ACC112 (cell line): Measurements from ENCODE around the gene SIRT7.

Source experiments
- H2AFZ ChIP-seq: fragments of 200-600 bp; sonication (generic); one replicate; pipeline ENCODE4 v1.6.0; 2017; ENCODE audit warnings: antibody characterized with exemption, low read length; ENCODE audit not compliant: unreplicated experiment
- H3K27ac ChIP-seq: fragments of 200-600 bp; sonication (generic); 2 replicates; pipeline ENCODE4 v1.5.1; 2014; ENCODE audit warnings: low read depth, mild to moderate bottlenecking, antibody characterized with exemption, low read length, moderate library complexity
- H3K27me3 ChIP-seq: fragments of 200-600 bp; sonication (generic); 2 replicates; pipeline ENCODE4 v1.6.1; 2014; ENCODE audit warnings: mild to moderate bottlenecking, antibody characterized with exemption, low read length, moderate library complexity, mixed read lengths; ENCODE audit not compliant: insufficient read depth
- H3K36me3 ChIP-seq: fragments of 200-600 bp; sonication (generic); 2 replicates; pipeline ENCODE4 v1.6.1; 2016; ENCODE audit warnings: mild to moderate bottlenecking, antibody characterized with exemption, low read length, moderate library complexity, mixed read lengths; ENCODE audit not compliant: insufficient read depth
- H3K4me1 ChIP-seq: fragments of 200-600 bp; sonication (generic); one replicate; pipeline ENCODE4 v1.6.1; 2016; ENCODE audit warnings: low read length, mixed read lengths; ENCODE audit not compliant: insufficient read depth, unreplicated experiment, control insufficient read depth
- H3K4me3 ChIP-seq: fragments of 200-600 bp; sonication (generic); 2 replicates; pipeline ENCODE4 v1.5.1; 2014; ENCODE audit warnings: mild to moderate bottlenecking, low read depth, low read length
- H3K79me2 ChIP-seq: fragments of 200-600 bp; sonication (generic); one replicate; pipeline ENCODE4 v1.6.0; 2016; ENCODE audit warnings: low read length; ENCODE audit not compliant: control insufficient read depth, unreplicated experiment, insufficient read depth

Gene SIRT7

GRCh38 chr17:81914103-81914850 is 3.7 kb downstream of the SIRT7 start:
- H3K36me3 ChIP-seq = peaks cover 11% of the 10 kb centered on the region; the same call in 1 of the 2 replicates

GRCh38 chr17:81913394-81914102 is 4.4 kb downstream of the SIRT7 start:
- Histone ChIP-seq H3K4me1 (peaks cover 7% of the 10 kb centered on the region), H3K79me2 (peaks cover 11% of the 10 kb centered on the region)

More at GRCh38 chr17:81914103-81914850, 3.7 kb downstream of the SIRT7 start:
- Histone ChIP-seq H3K79me2 (peaks cover 11% of the 10 kb centered on the region), H3K27ac (no peak overlapping the region), H3K4me3 (no peak overlapping the region), H3K4me1 (peaks cover 7% of the 10 kb centered on the region), H2AFZ (no peak overlapping the region), H3K27me3 (no peaks in the 10 kb centered on the region)

GRCh38 chr17:81912441-81913309 is 5.3 kb downstream of the SIRT7 start:
- Histone ChIP-seq H3K79me2 (peaks cover 11% of the 10 kb centered on the region), H3K27me3 (no peaks in the 10 kb centered on the region), H3K27ac (no peak overlapping the region), H3K36me3 (peaks cover 11% of the 10 kb centered on the region; the same call in 1 of the 2 replicates), H3K4me1 (peaks cover 7% of the 10 kb centered on the region), H3K4me3 (no peak overlapping the region), H2AFZ (no peak overlapping the region)

More at GRCh38 chr17:81913394-81914102, 4.4 kb downstream of the SIRT7 start:
- Histone ChIP-seq H3K4me3 (no peak overlapping the region), H3K27me3 (no peaks in the 10 kb centered on the region), H3K36me3 (peaks cover 11% of the 10 kb centered on the region; the same call in 1 of the 2 replicates), H2AFZ (no peak overlapping the region), H3K27ac (no peak overlapping the region)

GRCh38 chr17:81911969-81912368 is 6.0 kb downstream of the SIRT7 start:
- Histone ChIP-seq H3K27ac (no peak overlapping the region), H3K4me1 (peaks cover 5% of the 10 kb centered on the region), H3K27me3 (no peaks in the 10 kb centered on the region), H3K79me2 (peaks cover 8% of the 10 kb centered on the region), H3K4me3 (no peak overlapping the region), H3K36me3 (peaks cover 11% of the 10 kb centered on the region; the same call in 1 of the 2 replicates), H2AFZ (no peak overlapping the region)

GRCh38 chr17:81911277-81911961 is 6.6 kb downstream of the SIRT7 start, which contains the start of gene PCYT2:
Gene PCYT2 (minus strand): TSS chr17:81911399. CDS start chr17:81911355, 44 bp downstream.
- Histone ChIP-seq H3K27ac (no peak within 1 kb of the TSS), H3K36me3 (peaks cover 11% of the 10 kb centered on the region; the same call in 1 of the 2 replicates), H2AFZ (peak within 1 kb of the TSS; percentile 57), H3K4me3 (peak within 1 kb of the TSS; percentile 91), H3K79me2 (peaks cover 5% of the 10 kb centered on the region), H3K27me3 (no peaks in the 10 kb centered on the region), H3K4me1 (no peaks in the 10 kb centered on the region)

- H3K36me3 ChIP-seq = peaks cover 11% of the 10 kb centered on the region; the same call in 1 of the 2 replicates
- H3K27me3 ChIP-seq = no peaks in the 10 kb centered on the region
- H2AFZ ChIP-seq = peak overlapping the region; percentile 57
- no peak overlapping the region for H3K27ac ChIP-seq
- H3K4me3 ChIP-seq = peak overlapping the region; percentile 91
- no peaks in the 10 kb centered on the region for H3K4me1 ChIP-seq
- peaks cover 2% of the 10 kb centered on the region for H3K79me2 ChIP-seq
These were observed 7.1 kb downstream of the SIRT7 start for GRCh38 chr17:81910840-81911276.

- peaks cover 10% of the 10 kb centered on the region; the same call in 1 of the 2 replicates for H3K36me3 ChIP-seq
- no peaks in the 10 kb centered on the region for H3K4me1 ChIP-seq
- H3K79me2 ChIP-seq = no peaks in the 10 kb centered on the region
- H3K27me3 ChIP-seq = no peaks in the 10 kb centered on the region
- no peak overlapping the region for H3K27ac ChIP-seq
- peak overlapping the region; percentile 91 for H3K4me3 ChIP-seq
- peak overlapping the region; percentile 57 for H2AFZ ChIP-seq
These were observed 7.8 kb downstream of the SIRT7 start for GRCh38 chr17:81909966-81910839.

- Histone ChIP-seq H3K4me1 (no peaks in the 10 kb centered on the region), H3K4me3 (no peak overlapping the region), H2AFZ (no peak overlapping the region), H3K36me3 (peaks cover 8% of the 10 kb centered on the region; the same call in 1 of the 2 replicates), H3K27ac (no peak overlapping the region), H3K79me2 (no peaks in the 10 kb centered on the region), H3K27me3 (no peaks in the 10 kb centered on the region)
These were observed 8.7 kb downstream of the SIRT7 start for GRCh38 chr17:81909231-81909630.

GRCh38 chr17:81908793-81909192 is 9.2 kb downstream of the SIRT7 start:
- H3K27me3 ChIP-seq = no peaks in the 10 kb centered on the region
- H3K79me2 ChIP-seq = no peaks in the 10 kb centered on the region
- no peak overlapping the region for H2AFZ ChIP-seq
- H3K4me1 ChIP-seq = no peaks in the 10 kb centered on the region
- H3K36me3 ChIP-seq = peaks cover 5% of the 10 kb centered on the region; the same call in 1 of the 2 replicates
- no peak overlapping the region for H3K4me3 ChIP-seq
- H3K27ac ChIP-seq = no peak overlapping the region
